Colonic mucosa (tissue), 4 donors: ENCODE results near the gene PAX5. TPM values are rescaled to one million over a fixed set of nuclear protein-coding genes. Genes with fewer than 3 reads are reported as not detected.

Source experiments
- DNase-seq: peaks from one replicate; pipeline ENCODE4 v3.0.0-alpha.2; 2020
- H3K27ac ChIP-seq: fragments of 200-600 bp; one replicate; pipeline ENCODE4 v1.8.0; 2021
- H3K27me3 ChIP-seq: fragments of 200-600 bp; one replicate; pipeline ENCODE4 v1.8.0; 2021
- H3K36me3 ChIP-seq: fragments of 200-600 bp; one replicate; pipeline ENCODE4 v1.8.0; 2021
- H3K4me1 ChIP-seq: fragments of 200-600 bp; one replicate; pipeline ENCODE4 v1.8.0; 2021; ENCODE audit warnings: mild to moderate bottlenecking
- H3K4me3 ChIP-seq: fragments of 200-600 bp; one replicate; pipeline ENCODE4 v1.8.0; 2021
- H3K9ac ChIP-seq, 2 donors: one replicate each; pipeline ENCODE4 v1.7.0; 2013; ENCODE audit warnings: control low read depth in 2 of 2, low read depth in 2 of 2, low read length in 2 of 2
- H3K9me3 ChIP-seq: fragments of 200-600 bp; one replicate; pipeline ENCODE4 v1.8.0; 2021
- CTCF ChIP-seq: fragments of 200-600 bp; IDR thresholded peaks from one replicate; pipeline ENCODE4 v1.8.0; 2022; ENCODE audit warnings: antibody characterized with exemption, mild to moderate bottlenecking
- intact Hi-C: fragments of 100-400 bp; cut with DNase I; formaldehyde crosslinking; loops from one replicate; pipeline ENCODE4 v1.14.1; 2022
- total RNA-seq, 2 donors: library from RNA; stranded (reverse); fragmentation: NEBNext Ultra II Directional in 1 of 2; extraction: Animal tissue kit (Norgen Biotek cat#: 25700) in 1 of 2; gene quantifications; one replicate each; pipeline ENCODE4 v1.2.1, GENCODE V29; 2021
- donor health status: healthy.
- donor health status: DM: no; HTN: no; CAD: no.
- donor health status: DM: no; HTN: no; CAD: no.

The PAX5 gene
- total RNA-seq, 2 donors from 2014 or later: 0.08 to 0.32 TPM

GRCh38 chr9:37053684-37054362 is 19.8 kb upstream of the PAX5 start:
- H3K9ac ChIP-seq: no peak overlapping the region
- H3K27me3 ChIP-seq: no peaks in the 10 kb centered on the region
- DNase-seq: no peak
- H3K27ac ChIP-seq: no peak overlapping the region
- no peaks in the 10 kb centered on the region for H3K9me3 ChIP-seq
- intact Hi-C loops: no loop called here
- TF ChIP-seq CTCF: no peak
- H3K36me3 ChIP-seq: no peaks in the 10 kb centered on the region
- no peaks in the 10 kb centered on the region for H3K4me1 ChIP-seq
- no peak overlapping the region for H3K4me3 ChIP-seq

- TF ChIP-seq CTCF: no peak
- H3K9me3 ChIP-seq: no peaks in the 10 kb centered on the region
- no peaks in the 10 kb centered on the region for H3K4me1 ChIP-seq
- no peak overlapping the region for H3K27ac ChIP-seq
- intact Hi-C loops: no loop called here
- no peak for DNase-seq
- no peak overlapping the region for H3K4me3 ChIP-seq
- H3K27me3 ChIP-seq: peaks cover 16% of the 10 kb centered on the region
- H3K9ac ChIP-seq: no peak overlapping the region
- H3K36me3 ChIP-seq: no peaks in the 10 kb centered on the region
These were observed 12.6 kb upstream of the PAX5 start for GRCh38 chr9:37046683-37047082.

- no peak for TF ChIP-seq CTCF
- Histone ChIP-seq H3K9ac (no peak overlapping the region), H3K4me1 (peaks cover 7% of the 10 kb centered on the region), H3K27me3 (peaks cover 47% of the 10 kb centered on the region), H3K27ac (no peak overlapping the region), H3K4me3 (no peak overlapping the region), H3K36me3 (no peaks in the 10 kb centered on the region), H3K9me3 (no peaks in the 10 kb centered on the region)
- no peak for DNase-seq
- intact Hi-C loops: no loop called here
These were observed 8.4 kb upstream of the PAX5 start for GRCh38 chr9:37042421-37042820.

- Histone ChIP-seq H3K4me3 (no peak overlapping the region), H3K9ac (no peak overlapping the region), H3K27ac (no peak overlapping the region), H3K27me3 (peaks cover 57% of the 10 kb centered on the region), H3K36me3 (no peaks in the 10 kb centered on the region), H3K4me1 (peaks cover 22% of the 10 kb centered on the region), H3K9me3 (no peaks in the 10 kb centered on the region)
- intact Hi-C loops: no loop called here
- no peak for DNase-seq
- TF ChIP-seq CTCF: no peak
These were observed 6.5 kb upstream of the PAX5 start for GRCh38 chr9:37040508-37041127.

- H3K4me1 ChIP-seq: peaks cover 22% of the 10 kb centered on the region
- no peak for TF ChIP-seq CTCF
- H3K27me3 ChIP-seq: peaks cover 73% of the 10 kb centered on the region
- no peaks in the 10 kb centered on the region for H3K36me3 ChIP-seq
- H3K9me3 ChIP-seq: no peaks in the 10 kb centered on the region
- no peak for DNase-seq
- H3K27ac ChIP-seq: no peak overlapping the region
- intact Hi-C loops: no loop called here
- no peak overlapping the region for H3K4me3 ChIP-seq
- H3K9ac ChIP-seq: no peak overlapping the region
These were observed 4.9 kb upstream of the PAX5 start for GRCh38 chr9:37038943-37039464.
